Activated naive CD4-positive, alpha-beta T cell treated with anti-CD3 and anti-CD28 coated beads, Interleukin-2, amount 50 U/mL, for 16 hours (primary cell): ENCODE results near the gene TACR1.
"Not testable (repeated sequence)": the region's sequence is repeated elsewhere in the genome, so short reads cannot be mapped to it uniquely, and the experiment has no call there.

Experiments used
- DNase-seq: peaks from one replicate; pipeline ENCODE4 v3.0.0-alpha.2; 2020

The TACR1 gene

DNA sequence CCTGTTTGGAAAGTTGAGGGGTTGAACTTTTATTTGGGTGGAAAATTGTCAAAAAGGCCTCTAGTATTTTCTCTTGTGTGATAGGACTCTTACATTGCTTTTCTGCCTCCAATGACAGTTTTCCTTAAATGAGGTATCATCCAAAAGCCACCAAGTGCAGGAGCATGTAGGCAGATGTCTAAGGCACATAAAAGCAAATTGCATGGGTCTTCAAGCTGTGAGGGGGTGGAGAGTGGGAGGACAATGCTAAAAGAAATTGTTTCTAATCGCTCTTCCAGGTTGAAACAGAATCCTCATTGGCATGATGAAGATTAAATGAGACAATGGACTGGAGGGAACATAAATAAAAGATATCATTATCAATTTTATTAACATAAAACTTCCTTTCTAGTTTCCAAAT is 6.8 kb downstream of the TACR1 start:
- DNase-seq = no peak

DNA sequence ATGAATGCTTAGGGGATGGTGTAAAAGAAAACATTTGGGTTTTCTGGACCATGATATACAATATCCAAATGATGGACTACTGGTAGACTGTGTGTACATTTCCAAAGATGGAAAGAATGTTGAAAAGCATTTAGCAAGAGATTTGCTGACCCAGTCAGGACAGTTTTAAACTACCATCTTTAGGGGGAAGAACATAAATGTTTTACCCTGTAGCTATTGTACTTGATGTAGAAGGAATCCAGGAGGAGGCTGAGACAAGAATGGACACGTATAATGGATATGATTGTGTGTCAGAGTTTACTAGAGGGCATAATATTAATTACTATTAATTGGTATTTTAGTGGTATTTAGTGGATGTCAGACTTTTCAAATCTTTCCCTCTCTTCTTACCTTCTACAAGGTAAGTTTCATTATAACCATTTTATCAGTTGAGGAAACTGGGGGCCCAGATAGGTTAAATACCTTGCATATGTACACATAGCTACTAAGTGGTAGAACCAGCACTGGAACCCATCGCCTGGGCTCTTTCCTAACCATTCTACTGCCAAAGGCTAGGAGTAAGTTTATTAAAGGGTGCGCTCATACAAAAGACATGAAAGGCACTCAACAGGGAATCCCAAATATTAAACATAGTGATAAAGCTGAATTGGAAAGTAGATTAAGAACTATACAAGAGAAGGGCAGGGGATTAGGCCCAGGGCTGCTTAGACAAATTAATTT is 8.9 kb downstream of the TACR1 start:
- DNase-seq = no peak

DNA sequence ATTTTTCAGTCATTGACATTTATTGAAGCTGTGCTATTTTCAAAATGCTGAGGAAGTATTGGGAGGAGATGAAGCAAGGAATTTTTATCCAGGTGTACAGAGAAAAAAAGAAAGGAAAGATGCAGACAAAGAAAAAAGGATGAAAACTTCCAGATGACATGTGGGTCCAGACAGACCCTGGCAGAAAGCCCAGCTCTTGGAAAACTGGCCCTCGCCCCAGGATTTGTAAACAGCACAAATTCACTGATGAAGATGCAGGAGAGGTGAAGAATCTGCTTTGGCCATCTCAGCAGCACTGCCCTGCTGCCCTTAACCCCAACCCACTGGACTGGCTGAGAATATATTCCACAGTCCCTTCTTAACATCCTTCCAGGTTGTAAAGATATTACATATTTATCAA is 12.5 kb downstream of the TACR1 start:
- DNase-seq = no peak

DNA sequence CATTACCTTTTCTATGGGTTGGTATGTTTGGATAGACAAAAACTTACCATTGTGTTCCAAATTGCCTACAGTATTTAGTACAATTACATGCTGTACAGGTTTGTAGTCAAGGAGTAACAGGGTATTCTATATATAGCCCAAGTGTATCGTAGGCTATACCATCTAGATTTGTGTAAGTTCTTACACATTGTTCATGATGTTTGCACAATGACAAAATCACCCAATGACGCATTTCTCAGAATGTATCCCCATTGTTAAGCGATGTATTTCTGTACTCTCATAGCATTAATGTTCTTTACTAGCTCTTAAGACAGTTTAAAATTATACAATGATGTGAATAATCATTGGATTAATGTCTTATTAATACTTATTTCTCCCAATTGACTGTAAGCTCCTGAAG is 16.7 kb downstream of the TACR1 start:
- DNase-seq = no peak

DNA sequence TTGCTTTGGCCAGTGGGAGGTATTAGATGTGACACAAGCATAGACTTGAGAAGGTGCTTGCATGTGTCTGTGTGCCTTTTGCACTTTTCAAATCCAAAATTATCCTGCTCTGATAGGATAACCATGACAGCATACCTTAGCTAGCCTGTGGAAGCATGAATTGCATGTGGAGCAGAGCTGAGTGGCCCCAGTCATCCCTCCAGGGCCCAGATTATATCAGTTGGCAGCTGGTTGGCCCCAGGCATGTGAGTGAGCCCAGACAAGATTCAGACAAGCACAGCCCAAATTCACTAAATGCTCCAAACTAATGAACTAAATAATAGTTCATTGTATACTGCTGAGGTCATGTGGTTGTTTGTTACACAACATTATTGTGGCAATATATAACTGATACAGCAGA is 18.8 kb downstream of the TACR1 start:
- no peak for DNase-seq

DNA sequence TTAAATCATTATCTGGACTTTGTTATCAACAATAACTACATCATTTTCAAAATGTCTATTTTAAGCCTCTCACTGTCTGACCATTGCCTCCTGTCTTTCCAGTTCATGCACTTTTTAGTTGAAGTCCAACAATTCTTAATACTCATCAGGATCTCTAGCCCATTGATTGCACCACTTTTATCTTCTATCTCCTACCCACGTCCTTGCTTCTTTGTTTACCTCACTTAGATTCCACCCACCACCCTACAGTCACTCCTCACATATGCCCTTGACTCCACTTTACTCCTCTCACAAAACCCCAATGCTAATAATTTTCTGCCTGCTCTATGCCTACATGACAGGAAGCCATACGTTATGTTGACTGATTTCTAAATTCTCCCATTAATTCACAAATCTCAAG is 21.9 kb downstream of the TACR1 start:
- no peak for DNase-seq

DNA sequence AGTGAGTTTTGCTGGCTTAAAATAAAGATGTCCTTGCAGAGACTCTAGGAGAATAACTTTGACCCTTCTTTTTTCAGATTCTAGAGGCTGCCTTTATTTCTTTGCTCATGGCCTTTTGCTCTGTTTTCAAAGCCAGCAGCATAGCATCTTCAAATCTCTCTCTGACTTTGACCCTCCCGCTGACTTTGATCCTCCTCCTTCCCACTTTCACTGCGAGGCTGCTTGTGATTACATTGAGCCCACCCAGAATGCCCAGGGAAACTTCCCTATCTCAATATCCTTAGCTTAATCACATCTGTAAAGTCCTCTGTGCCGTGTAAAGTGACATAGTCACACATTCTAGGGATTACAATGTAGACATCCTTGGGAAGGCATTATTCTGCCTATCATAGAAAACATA is 23.9 kb downstream of the TACR1 start:
- DNase-seq = no peak

DNA sequence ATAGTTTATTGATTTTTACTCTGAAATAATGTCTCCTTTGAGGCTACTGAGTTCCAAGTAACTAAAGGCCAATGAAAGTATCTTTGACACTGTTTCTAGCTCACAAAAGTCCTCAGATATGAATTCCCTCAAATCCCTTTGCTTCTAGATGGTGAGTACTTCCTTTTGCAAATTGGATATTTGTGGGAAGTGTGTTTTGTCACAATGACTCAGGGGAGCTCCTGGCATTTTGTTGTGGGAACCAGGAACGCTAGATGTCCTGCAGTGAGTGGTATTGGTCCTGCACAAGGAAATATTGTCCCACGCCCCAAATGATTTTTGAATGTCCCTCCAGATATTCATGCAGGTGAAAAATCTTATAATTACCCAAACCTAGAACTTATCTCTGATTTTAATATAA is 24.3 kb downstream of the TACR1 start:
- no peak for DNase-seq

DNA sequence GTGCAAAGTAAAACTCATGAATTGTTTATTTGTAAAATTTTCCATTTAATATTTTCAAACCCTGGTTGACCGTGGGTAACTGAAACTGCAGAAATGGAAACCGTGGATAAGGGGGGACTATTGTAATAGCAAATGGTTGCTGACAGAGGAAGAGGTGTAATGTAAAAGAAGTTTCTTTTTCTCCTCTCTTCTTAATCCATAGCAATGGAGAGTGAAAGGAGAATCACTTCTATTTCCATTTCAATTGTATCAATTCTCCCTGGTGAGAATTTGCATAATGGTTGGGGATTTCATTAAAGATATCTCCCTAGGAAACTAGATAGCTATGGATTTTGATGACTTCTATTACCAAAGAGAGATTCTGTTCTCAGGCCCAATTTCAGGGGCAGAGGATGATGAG is 24.8 kb downstream of the TACR1 start:
- DNase-seq = no peak

DNA sequence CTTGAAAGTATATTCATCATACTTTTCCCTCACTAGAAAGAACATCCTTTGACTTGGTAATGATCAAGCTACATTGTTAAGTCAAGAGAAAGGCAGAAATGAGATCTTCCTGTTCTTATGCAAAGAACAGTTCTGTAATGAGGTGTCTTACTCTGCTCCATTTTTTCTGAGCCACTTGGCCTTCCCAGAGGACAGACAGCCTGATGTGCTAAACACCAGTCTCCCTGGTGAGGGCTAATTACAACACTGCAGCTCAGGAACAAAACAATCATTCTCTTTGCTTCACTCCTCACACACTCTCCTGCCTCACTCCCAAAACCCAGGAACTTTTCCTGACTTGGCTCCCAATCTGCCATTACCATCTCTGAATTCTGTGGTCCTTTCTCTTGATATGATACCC is 25.6 kb downstream of the TACR1 start:
- no peak for DNase-seq

DNA sequence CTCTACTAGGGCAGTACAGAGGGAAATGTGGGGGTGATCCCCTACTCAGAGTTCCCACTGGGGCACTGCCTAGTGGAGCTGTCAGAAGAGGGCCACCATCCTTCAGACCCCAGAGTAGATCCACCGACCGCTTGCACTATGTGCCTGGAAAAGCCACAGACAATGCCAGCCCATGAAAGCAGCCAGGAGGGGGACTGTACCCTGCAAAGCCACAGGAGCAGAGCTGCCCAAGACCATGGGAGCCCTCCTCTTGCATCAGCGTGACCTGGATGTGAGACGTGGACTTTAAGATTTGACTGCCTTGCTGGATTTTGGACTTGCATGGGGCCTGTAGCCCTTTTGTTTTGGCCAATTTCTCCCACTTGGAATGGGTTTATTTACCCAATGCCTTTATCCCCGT is 27.9 kb downstream of the TACR1 start:
- not testable (repeated sequence) for DNase-seq

DNA sequence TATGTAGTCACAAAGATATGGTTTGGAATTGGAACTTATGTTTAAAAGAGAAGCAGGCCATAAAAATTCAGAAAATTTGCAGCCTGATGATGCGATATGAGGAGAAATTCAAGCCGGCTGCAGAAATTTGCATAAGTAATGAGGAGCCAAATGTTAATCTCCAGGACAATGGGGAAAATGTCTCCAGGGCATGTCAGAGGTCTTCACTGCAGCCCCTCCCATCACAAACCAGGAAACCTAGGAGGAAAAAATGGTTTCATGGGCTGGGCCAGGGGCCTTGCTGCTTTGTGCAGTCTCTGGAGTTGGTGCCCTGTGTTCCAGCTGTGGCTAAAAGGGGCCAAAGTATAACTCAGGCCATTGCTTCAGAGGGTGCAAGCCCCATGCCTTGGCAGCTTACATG is 28.4 kb downstream of the TACR1 start:
- no peak for DNase-seq

DNA sequence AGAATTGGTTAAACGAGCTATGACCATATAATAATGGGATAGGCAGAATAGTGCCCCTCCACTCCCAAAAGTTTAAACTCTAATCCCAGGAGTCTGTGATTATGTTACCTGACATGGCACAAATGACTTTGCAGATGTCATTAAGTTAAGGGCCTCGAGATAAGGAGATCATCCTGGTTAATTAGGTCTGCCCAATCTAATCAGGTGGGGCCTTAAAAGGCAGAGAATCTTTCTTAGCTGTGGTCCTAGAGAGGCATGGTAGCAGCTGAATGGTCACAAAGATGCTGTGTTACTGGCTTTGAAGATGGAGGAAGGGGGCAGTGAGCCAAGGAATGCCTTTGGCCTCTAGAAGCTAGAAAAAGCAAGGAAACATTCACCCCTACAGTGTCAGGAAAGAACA is 31.1 kb downstream of the TACR1 start:
- DNase-seq = no peak

DNA sequence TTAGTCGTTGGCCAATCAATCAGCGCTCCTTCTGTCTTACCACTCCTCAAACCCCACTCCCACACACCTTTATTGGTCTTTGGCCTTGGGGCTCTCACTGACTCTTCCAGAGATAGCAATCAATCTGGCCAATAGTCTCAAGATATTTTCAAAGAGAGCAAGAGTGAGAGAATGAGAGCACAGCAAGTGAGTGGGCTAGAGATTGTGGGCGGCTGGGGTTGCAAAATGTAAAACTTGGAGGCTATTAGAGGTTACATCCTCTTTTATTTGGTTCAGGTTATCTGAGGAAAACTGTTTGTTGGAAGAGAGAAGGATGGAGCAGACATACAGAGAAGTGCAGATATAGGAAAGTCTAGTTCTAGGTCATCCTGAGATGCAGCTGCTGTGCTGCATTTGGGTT is 32.8 kb downstream of the TACR1 start:
- DNase-seq = no peak

DNA sequence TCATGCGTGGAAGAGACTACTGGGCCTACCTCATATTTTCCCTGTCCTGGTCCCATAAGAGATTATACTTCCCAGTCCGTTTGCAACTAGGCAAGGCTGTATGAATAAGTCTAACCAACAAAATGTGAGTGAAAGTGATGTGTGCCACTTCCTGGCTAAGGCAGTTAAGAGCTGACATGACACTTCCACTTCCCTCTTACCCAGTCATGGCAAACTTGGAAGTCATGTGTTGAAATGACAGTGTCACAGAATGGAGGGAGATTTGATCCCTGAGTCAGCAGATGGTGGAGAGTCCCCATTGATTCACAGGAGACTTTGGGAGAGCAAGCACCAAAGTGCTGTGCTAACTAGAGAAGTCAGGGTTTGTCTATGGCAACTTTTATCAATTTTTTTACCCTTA is 36.4 kb downstream of the TACR1 start:
- no peak for DNase-seq

DNA sequence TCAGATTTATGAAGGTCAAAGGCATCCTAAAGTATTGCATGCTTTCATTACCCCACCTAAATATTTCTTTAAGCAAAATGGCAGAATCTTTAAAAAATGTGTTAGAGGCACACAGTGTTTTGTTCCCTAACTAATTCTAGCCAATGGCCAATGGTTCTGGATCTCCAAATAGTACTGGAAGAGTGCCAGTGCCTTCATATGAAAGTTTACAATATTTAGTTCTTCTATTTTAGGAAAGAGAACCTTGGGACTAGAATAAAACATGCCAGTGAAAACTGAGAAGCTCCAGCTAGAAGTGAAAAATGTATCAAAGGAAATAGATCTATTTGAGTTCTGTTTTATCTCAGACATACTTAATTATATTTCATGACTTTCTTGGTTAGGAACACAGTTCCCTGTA is 37.1 kb downstream of the TACR1 start:
- DNase-seq = no peak

DNA sequence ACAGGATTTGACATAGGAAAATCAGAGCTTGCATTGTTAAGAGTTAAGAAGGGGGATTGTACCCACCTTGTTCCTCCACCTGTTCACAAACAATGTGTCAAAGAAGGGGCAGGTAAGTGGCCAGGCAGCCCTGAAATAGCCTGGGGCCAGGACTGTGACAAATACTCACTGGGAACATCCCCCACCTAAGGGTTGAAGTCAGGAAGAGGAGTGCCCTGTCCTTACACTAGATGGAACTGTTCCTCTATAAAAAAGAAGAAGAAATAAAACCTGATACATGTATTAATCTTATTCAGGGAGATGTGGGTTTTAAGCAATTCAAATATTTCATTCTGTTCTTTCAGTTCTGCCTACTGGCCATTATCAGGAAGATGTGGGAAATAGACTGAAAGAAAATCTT is 41.9 kb downstream of the TACR1 start:
- no peak for DNase-seq

DNA sequence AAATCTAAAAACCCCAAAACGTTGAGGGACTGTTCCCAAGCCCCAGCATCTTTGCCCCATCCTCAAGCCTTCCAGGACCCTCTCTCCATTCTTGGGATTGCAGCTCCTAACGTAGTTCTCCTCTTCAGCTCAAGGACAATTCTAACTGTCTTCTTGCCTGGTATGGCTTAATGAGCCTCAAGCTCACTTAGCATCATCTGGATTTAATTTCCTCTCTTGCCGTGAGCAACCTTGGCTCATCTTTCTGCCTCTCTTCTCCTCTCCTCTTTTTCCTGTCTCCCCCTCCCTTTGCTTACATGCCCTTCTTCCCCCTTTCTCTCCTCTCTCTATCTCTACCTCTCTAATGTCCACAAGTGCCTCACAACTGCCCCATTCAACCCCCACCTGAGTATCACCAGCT is 44.2 kb downstream of the TACR1 start:
- DNase-seq = no peak

DNA sequence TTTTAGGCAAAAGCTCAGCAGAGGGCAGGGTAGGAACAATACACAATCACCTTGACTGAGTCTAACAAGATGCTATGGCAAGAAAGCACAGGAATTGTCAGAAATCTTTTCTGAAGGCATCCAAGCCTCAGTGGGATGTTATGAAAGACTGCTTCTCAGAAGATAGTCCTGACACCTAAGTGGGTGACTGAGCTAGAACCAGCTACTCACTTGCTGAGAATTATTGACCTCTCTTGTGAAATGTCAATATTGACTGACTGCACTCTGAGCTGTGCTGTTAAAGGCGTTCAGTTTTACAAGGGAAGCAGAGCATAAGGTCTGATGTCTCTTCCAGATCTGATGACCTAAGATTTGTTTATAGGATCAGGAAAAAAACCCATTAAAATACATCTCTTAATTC is 46.1 kb downstream of the TACR1 start:
- DNase-seq = no peak

DNA sequence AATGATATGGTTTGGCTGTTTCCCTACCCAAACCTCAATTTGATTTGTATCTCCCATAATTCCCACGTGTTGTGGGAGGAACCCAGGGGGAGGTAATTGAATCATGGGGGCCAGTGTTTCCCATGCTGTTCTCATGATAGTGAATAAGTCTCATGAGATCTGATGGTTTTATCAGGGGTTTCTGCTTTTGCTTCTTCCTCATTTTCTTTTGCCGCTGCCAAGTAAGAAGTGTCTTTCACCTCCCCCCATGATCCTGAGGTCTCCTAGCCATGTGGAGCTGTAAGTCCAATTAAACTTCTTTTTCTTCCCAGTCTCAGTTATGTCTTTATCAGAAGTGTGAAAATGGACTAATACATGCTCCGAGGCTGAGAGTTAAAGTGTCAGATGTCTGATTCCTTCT is 47.1 kb downstream of the TACR1 start:
- DNase-seq = not testable (repeated sequence)

DNA sequence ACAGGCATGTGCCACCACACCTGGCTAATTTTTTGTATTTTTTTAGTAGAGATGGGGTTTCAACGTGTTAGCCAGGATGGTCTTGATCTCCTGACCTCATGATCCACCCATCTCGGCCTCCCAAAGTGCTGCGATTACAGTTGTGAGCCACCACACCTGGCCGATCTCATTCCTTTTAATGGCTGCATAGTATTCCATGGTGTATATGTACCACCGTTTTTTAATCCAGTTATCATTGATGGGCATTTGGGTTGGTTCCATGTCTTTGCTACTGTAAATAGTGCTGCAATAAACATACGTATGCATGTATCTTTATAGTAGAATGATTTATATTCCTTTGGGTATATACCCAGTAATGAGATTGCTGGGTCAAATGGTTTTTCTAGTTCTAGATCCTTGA is 51.4 kb downstream of the TACR1 start:
- not testable (repeated sequence) for DNase-seq

DNA sequence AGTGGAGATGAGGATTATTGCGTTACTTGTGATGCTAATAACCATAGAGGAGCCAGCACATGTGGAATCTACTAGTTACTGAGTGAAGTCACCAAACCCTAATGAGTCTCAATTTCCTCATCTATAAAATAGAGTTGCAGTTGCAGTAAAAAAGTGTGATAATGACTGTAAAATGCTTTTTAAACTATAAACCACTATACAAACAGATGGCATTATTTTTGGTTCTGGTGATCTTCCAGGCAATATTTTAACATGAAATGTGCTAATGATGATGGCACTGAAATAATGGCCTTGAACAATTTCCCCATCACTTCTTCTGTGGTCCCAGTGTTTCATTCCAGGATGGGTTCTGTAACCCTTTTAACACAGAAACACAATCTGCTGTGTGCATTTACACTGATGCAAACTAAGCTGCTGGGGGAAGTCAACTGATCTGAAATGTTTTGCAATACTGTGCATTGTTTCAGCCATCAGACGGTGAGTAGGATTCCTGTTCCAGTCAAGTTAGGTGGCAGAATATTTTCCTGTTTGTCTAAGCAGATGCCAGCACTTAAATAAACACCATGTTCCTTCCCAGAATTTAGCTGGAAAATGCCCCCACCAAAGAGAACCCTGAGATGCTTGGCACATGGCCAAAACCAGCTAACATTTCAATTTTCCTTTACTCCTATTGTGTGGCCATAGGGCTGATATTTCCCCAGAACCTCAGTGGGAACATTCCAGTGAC is 52.6 kb downstream of the TACR1 start:
- no peak for DNase-seq

DNA sequence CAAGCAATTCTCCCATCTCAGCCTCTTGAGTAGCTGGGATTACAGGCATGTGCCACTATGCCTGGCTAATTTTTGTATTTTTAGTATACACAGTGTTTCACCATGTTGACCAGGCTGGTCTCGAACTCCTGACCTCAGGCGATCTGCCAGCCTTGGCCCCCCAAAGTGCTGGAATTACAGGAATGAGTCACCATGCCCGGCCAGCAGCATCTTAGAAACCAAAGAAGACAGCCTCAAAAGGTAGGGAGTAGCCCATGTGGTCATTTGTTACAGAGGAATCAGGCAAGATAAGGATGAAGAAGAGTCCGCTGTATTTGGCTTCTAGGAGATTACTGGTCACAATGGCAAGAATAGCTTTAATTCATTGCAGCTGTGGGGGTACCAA is 53.1 kb downstream of the TACR1 start:
- DNase-seq = not testable (repeated sequence)

DNA sequence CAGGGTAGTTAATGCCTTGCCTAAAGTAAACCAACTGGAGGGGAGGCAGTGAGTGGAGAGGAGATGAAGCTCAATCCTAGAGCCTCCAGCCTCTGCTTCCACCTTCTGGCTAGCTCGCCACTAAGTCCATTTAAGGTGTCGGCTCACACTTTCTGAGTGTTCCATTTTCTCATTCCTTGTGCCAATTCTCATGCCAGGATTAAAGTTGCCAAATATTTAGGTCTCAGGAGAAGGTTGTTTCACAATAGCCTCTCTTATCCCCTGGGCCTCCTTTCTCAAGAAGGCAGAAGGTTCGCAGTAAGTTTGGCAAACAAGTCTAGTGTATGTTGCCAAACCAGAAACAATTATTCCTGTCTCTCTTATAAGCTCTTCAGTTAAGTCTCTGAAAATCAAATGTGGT is 57.2 kb downstream of the TACR1 start:
- DNase-seq = no peak

DNA sequence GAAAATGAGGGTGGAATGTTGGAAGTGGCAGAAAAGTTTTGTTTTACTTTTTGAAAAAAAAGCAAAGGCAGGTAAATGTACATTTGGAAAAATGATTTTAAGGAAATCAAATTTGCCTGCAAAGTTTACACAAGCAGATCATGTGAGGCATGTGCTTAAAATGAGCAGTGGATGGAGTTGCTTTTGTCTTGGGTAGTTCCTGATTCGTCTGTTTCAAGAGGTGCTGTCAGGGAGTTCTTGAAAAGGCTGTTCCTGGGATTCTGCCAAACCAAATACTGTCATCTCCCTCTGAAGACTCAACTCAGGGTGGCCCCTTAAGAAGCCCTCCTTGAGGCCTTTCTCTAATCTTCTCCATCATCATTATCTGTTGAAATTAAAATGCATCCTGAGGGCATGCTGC is 59.0 kb downstream of the TACR1 start:
- DNase-seq = no peak
